DOHH2 (cell line): ENCODE measurements around the gene PMEL.

Source experiments
- H3F3A ChIP-seq: fragments of 200-600 bp; sonication (generic), shearing (Covaris generic); 2 replicates; pipeline ENCODE4 v1.6.0; 2016; ENCODE audit warnings: antibody characterized with exemption, mild to moderate bottlenecking; ENCODE audit not compliant: control insufficient read depth, insufficient read depth
- H3K27ac ChIP-seq: fragments of 200-600 bp; sonication (generic); 2 replicates; pipeline ENCODE4 v1.5.1; 2014; ENCODE audit warnings: low read depth, mild to moderate bottlenecking, low read length, moderate library complexity
- H3K27me3 ChIP-seq: fragments of 200-600 bp; sonication (generic); 2 replicates; pipeline ENCODE4 v1.6.1; 2014; ENCODE audit warnings: mild to moderate bottlenecking, low read length, mixed read lengths; ENCODE audit not compliant: control insufficient read depth
- H3K36me3 ChIP-seq: fragments of 200-600 bp; sonication (generic); 2 replicates; pipeline ENCODE4 v1.6.1; 2014; ENCODE audit warnings: mild to moderate bottlenecking, low read length, moderate library complexity, mixed read lengths; ENCODE audit not compliant: control insufficient read depth
- H3K4me1 ChIP-seq: fragments of 200-600 bp; sonication (generic); 2 replicates; pipeline ENCODE4 v1.6.1; 2014; ENCODE audit warnings: mild to moderate bottlenecking, low read length, mixed read lengths; ENCODE audit not compliant: control insufficient read depth
- H3K4me2 ChIP-seq: fragments of 200-600 bp; sonication (generic); 2 replicates; pipeline ENCODE4 v1.6.0; 2014; ENCODE audit warnings: mild to moderate bottlenecking, low read length, moderate library complexity
- H3K4me3 ChIP-seq: fragments of 200-600 bp; sonication (generic); 2 replicates; pipeline ENCODE4 v1.5.1; 2014; ENCODE audit warnings: mild to moderate bottlenecking, low read length, mixed read lengths
- H3K79me2 ChIP-seq: fragments of 200-600 bp; sonication (generic); 2 replicates; pipeline ENCODE4 v1.6.1; 2014; ENCODE audit warnings: mild to moderate bottlenecking, low read length, mixed read lengths; ENCODE audit not compliant: control insufficient read depth
- H3K9me2 ChIP-seq: fragments of 200-600 bp; sonication (generic); replicated peaks from 2 replicates; pipeline ENCODE4 v1.6.1; 2014; ENCODE audit warnings: mild to moderate bottlenecking, low read length, mixed read lengths; ENCODE audit not compliant: control insufficient read depth
- H3K9me3 ChIP-seq: fragments of 200-600 bp; sonication (generic); 2 replicates; pipeline ENCODE4 v1.6.1; 2014; ENCODE audit warnings: antibody characterized with exemption, low read length, mixed read lengths; ENCODE audit not compliant: control insufficient read depth, insufficient read depth
- H4K20me1 ChIP-seq: fragments of 200-600 bp; sonication (generic); 2 replicates; pipeline ENCODE4 v1.6.0; 2014; ENCODE audit warnings: low read depth, mild to moderate bottlenecking, antibody characterized with exemption, low read length, moderate library complexity; ENCODE audit not compliant: control insufficient read depth, insufficient read depth
- EZH2phosphoT487 ChIP-seq: fragments of 200-600 bp; sonication (generic); IDR thresholded peaks from 2 replicates; pipeline ENCODE4 v1.6.1; 2017; ENCODE audit warnings: borderline replicate concordance, mild to moderate bottlenecking, antibody characterized with exemption, low read length, moderate library complexity, mixed read lengths
- TF ChIP-seq, protein P1 (sequence below): fragments of 200-600 bp; sonication (generic); IDR thresholded peaks from one replicate; pipeline ENCODE4 v1.5.1; 2014; ENCODE audit warnings: antibody characterized with exemption, mild to moderate bottlenecking, low read depth, low read length; ENCODE audit not compliant: poor library complexity, severe bottlenecking

PMEL gene

GRCh38 chr12:55966408-55967281 lies 803 bp upstream of the PMEL start, which contains the start of gene CDK2:
Gene CDK2 (plus strand): TSS chr12:55966830. CDS start chr12:55967009, 179 bp downstream.
- no peaks in the 10 kb centered on the region for H3K9me2 ChIP-seq
- H3K4me1 ChIP-seq = peaks cover 24% of the 10 kb centered on the region
- H3K9me3 ChIP-seq = no peaks in the 10 kb centered on the region
- TF ChIP-seq, protein P1, sequence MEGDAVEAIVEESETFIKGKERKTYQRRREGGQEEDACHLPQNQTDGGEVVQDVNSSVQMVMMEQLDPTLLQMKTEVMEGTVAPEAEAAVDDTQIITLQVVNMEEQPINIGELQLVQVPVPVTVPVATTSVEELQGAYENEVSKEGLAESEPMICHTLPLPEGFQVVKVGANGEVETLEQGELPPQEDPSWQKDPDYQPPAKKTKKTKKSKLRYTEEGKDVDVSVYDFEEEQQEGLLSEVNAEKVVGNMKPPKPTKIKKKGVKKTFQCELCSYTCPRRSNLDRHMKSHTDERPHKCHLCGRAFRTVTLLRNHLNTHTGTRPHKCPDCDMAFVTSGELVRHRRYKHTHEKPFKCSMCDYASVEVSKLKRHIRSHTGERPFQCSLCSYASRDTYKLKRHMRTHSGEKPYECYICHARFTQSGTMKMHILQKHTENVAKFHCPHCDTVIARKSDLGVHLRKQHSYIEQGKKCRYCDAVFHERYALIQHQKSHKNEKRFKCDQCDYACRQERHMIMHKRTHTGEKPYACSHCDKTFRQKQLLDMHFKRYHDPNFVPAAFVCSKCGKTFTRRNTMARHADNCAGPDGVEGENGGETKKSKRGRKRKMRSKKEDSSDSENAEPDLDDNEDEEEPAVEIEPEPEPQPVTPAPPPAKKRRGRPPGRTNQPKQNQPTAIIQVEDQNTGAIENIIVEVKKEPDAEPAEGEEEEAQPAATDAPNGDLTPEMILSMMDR = no peak
- TF ChIP-seq EZH2phosphoT487 = no peak
- peak within 1 kb of the TSS; percentile 47 for H3K27ac ChIP-seq
- H4K20me1 ChIP-seq = no peaks in the 10 kb centered on the region
- peaks cover 19% of the 10 kb centered on the region for H3K79me2 ChIP-seq
- peak within 1 kb of the TSS; percentile 90 for H3K4me3 ChIP-seq
- 0 out of 2 replicates have a peak, but pooled peaks cover 1% of the 10 kb centered on the region for H3F3A ChIP-seq
- H3K4me2 ChIP-seq = peak within 1 kb of the TSS; percentile 94
- H3K36me3 ChIP-seq = peaks cover 45% of the 10 kb centered on the region
- H3K27me3 ChIP-seq = no peaks in the 10 kb centered on the region

GRCh38 chr12:55965240-55965639 lies 602 bp downstream of the PMEL start:
- Histone ChIP-seq H3K27ac (no peak overlapping the region), H3K9me3 (no peaks in the 10 kb centered on the region), H3K36me3 (peaks cover 31% of the 10 kb centered on the region), H3K4me3 (no peak overlapping the region), H3K9me2 (no peaks in the 10 kb centered on the region), H3K27me3 (no peaks in the 10 kb centered on the region), H3K4me1 (peaks cover 24% of the 10 kb centered on the region), H3F3A (no peaks in the 10 kb centered on the region), H3K79me2 (peaks cover 19% of the 10 kb centered on the region), H4K20me1 (no peaks in the 10 kb centered on the region), H3K4me2 (peak overlapping the region; percentile 94; the same call in 1 of the 2 replicates)
- TF ChIP-seq EZH2phosphoT487 = no peak

GRCh38 chr12:55963760-55964159 lies 2.1 kb downstream of the PMEL start:
- TF ChIP-seq EZH2phosphoT487 = no peak
- TF ChIP-seq, protein P1 = no peak
- no peak overlapping the region for H3K27ac ChIP-seq
- no peaks in the 10 kb centered on the region for H3K27me3 ChIP-seq
- H3K79me2 ChIP-seq = peaks cover 19% of the 10 kb centered on the region
- H3K9me3 ChIP-seq = no peaks in the 10 kb centered on the region
- H3F3A ChIP-seq = no peaks in the 10 kb centered on the region
- H3K9me2 ChIP-seq = no peaks in the 10 kb centered on the region
- no peak overlapping the region for H3K4me3 ChIP-seq
- peaks cover 24% of the 10 kb centered on the region for H3K4me1 ChIP-seq
- H3K36me3 ChIP-seq = peaks cover 19% of the 10 kb centered on the region
- no peak overlapping the region for H3K4me2 ChIP-seq
- H4K20me1 ChIP-seq = no peaks in the 10 kb centered on the region

GRCh38 chr12:55957106-55957859 lies 8.6 kb downstream of the PMEL start:
- Histone ChIP-seq H3K4me2 (no peak overlapping the region), H3F3A (0 out of 2 replicates have a peak, but pooled peaks cover 7% of the 10 kb centered on the region), H3K4me3 (no peak overlapping the region), H3K36me3 (peaks cover 17% of the 10 kb centered on the region), H3K27me3 (no peaks in the 10 kb centered on the region), H3K4me1 (no peaks in the 10 kb centered on the region), H3K79me2 (no peaks in the 10 kb centered on the region), H3K9me3 (no peaks in the 10 kb centered on the region), H3K9me2 (no peaks in the 10 kb centered on the region), H4K20me1 (no peaks in the 10 kb centered on the region), H3K27ac (no peak overlapping the region)
- no peak for TF ChIP-seq EZH2phosphoT487
- TF ChIP-seq, protein P1 = no peak
